ENCODE measurements around the gene GAD2.
A peak's percentile ranks its signal among the peaks of the same experiment; 100 is the strongest.
"Not testable (repeated sequence)": the region's sequence is repeated elsewhere in the genome, so short reads cannot be mapped to it uniquely, and the experiment has no call there.

GAD2 gene

GRCh38 chr10:26326851-26327250 is 110.3 kb downstream of the GAD2 start:
- DNase-seq: no peak

DNA sequence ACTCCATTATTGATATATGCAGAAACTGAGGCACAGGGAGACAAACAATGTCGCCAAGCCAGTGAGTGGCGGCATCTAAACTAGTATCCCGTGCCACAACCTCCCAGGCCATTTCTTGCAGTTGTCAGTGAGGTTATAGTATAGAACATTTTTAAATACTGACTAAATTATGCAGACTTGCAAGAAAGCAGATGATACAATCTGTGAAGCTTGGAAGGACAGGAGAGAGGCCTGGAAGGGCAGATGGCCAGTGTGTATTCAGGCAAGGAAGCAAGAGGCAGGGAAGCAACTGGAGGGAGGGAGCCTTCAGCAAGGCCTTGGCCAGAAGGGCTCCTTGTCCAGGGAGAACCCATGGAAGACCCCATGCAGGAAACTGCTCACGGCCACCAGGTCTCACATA is 111.2 kb downstream of the GAD2 start:
- no peak for DNase-seq

- no peak for DNase-seq
Observed at GRCh38 chr10:26331371-26331770, 114.8 kb downstream of the GAD2 start.

DNA sequence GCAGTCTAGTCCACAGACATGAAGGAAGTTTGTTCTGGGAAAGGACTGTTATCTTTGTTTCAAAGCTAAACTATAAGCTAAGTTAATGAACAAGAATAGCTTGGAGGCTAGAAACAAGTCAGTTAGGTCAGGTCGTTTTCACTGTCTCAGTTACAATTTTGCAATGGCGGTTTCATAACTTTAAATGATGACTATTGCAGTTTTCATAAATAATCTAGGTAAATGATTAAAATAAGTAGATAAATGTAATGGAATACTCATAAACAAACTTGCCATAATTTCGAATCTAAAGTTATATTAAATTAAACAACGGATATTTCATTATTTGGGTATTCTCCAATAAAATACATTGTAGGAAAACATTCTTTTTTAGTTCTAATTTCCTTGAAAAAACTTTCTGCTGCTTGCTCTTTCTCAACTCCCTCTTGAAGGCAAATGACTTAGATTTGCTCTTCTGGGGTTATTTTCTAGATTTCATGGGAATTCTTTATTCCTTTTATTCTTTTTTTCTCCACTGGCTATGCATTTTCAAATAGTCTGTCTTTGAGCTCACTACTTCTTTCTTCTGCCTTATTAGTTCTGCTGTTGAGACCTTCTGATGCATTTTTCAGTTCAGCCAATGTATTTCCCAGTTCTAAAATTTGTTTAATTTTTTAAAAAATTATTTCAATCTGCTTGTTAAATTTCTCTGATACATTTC is 117.8 kb downstream of the GAD2 start:
- DNase-seq: no peak

- DNase-seq: peak; percentile 28
Observed at GRCh38 chr10:26334932-26335573, 118.5 kb downstream of the GAD2 start.

DNA sequence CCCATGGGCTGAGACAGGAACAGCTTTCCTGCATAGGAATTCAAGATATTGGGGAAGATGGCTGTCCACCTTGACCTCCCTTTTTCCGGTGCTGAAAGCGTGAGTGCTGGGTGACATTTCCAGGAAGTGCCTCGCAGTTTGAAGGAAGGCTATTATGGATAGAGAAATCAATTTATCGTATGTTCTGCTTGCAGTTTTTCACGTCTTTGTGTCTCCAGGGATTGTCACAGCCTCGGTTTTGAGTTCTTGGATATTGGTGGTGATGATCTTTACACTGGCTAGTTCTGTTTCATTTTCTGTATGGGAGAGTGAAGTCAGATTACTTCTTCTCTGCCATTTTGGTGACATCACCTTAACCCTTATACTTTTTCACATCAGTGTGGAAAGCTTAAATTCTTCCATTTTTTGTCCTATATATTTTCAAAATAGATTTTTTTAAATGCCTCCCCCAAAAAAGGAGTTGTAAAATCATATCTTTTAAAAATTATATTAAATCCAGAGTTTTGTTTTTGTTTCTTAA is 119.1 kb downstream of the GAD2 start:
- DNase-seq: no peak

DNA sequence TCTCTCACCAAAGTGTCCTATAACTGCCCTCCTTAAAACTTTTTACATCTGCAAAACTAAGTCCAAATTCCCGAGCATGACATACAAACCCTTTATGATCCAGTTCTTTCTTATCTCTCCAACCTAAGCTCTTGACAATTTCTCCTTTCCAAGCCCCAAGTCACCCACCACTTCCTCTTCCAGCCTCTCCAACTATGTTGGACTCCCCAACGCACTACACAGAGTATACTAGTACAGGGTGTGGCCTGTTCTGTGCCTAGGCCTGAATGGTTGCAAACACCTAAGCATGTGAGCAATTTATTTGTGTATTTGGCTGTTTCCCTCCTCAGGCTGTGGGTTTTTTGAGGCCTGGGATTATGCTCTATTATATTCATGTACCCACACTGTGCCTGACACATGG is 120.4 kb downstream of the GAD2 start:
- DNase-seq: no peak

- DNase-seq: no peak
Observed at GRCh38 chr10:26341701-26342100, 125.1 kb downstream of the GAD2 start.

GRCh38 chr10:26348821-26349417 is 132.3 kb downstream of the GAD2 start:
- not testable (repeated sequence) for DNase-seq

Measured in NCI-H345 (cell line).